Astrocyte (in vitro differentiated cells and primary cell): ENCODE measurements around the gene ACOT7. TPM values are rescaled to one million over a fixed set of nuclear protein-coding genes. Genes with fewer than 3 reads are reported as not detected.

ENCODE experiments used
- DNase-seq: peaks from one replicate; pipeline ENCODE4 v3.0.0-alpha.2; 2010; ENCODE audit warnings: low read depth
- FAIRE-seq: peaks from 2 replicates; lab custom pipeline; 2011; peaks lifted over from hg19 to GRCh38; lab: Jason Lieb, UNC
- H2AFZ ChIP-seq: 2 replicates; pipeline ENCODE4 v1.6.0; 2012; ENCODE audit warnings: low read depth, low read length, inconsistent platforms
- H3K27ac ChIP-seq: 2 replicates; pipeline ENCODE4 v1.5.1; 2011; ENCODE audit warnings: low read depth, low read length, inconsistent platforms
- H3K27me3 ChIP-seq: 2 replicates; pipeline ENCODE4 v1.6.0; 2011; ENCODE audit warnings: low read length, inconsistent platforms; ENCODE audit not compliant: insufficient read depth
- H3K36me3 ChIP-seq: 2 replicates; pipeline ENCODE4 v1.5.1; 2011; ENCODE audit warnings: low read length, inconsistent platforms; ENCODE audit not compliant: insufficient read depth
- H3K4me1 ChIP-seq: 2 replicates; pipeline ENCODE4 v1.5.1; 2011; ENCODE audit warnings: low read length, inconsistent platforms; ENCODE audit not compliant: insufficient read depth
- H3K4me2 ChIP-seq: 2 replicates; pipeline ENCODE4 v1.6.0; 2012; ENCODE audit warnings: low read length, inconsistent platforms
- H3K4me3 ChIP-seq: 2 replicates; pipeline ENCODE4 v1.5.1; 2011; ENCODE audit warnings: low read depth, mild to moderate bottlenecking, low read length, inconsistent platforms; ENCODE audit not compliant: insufficient read depth
- H3K79me2 ChIP-seq: 2 replicates; pipeline ENCODE4 v1.6.0; 2012; ENCODE audit warnings: mild to moderate bottlenecking, low read length, inconsistent platforms; ENCODE audit not compliant: insufficient read depth
- H3K9ac ChIP-seq: 2 replicates; pipeline ENCODE4 v1.6.0; 2012; ENCODE audit warnings: mild to moderate bottlenecking, low read length, inconsistent platforms
- H3K9me3 ChIP-seq: 2 replicates; pipeline ENCODE4 v1.5.1; 2012; ENCODE audit warnings: low read depth, mild to moderate bottlenecking, low read length, inconsistent platforms; ENCODE audit not compliant: insufficient read depth
- H4K20me1 ChIP-seq: 2 replicates; pipeline ENCODE4 v1.6.0; 2012; ENCODE audit warnings: low read length, inconsistent platforms; ENCODE audit not compliant: insufficient read depth
- H3K27ac Mint-ChIP-seq: one replicate; pipeline ENCODE4 v1.8.0; 2021; ENCODE audit warnings: mild to moderate bottlenecking, mixed read lengths; ENCODE audit not compliant: unreplicated experiment
- H3K27me3 Mint-ChIP-seq: one replicate; pipeline ENCODE4 v1.8.0; 2021; ENCODE audit warnings: low read depth, mixed read lengths; ENCODE audit not compliant: unreplicated experiment
- H3K36me3 Mint-ChIP-seq: one replicate; pipeline ENCODE4 v1.8.0; 2021; ENCODE audit warnings: low read depth, mixed read lengths; ENCODE audit not compliant: unreplicated experiment
- H3K4me1 Mint-ChIP-seq: one replicate; pipeline ENCODE4 v1.8.0; 2021; ENCODE audit warnings: low read depth, mixed read lengths; ENCODE audit not compliant: unreplicated experiment
- H3K4me3 Mint-ChIP-seq: one replicate; pipeline ENCODE4 v1.8.0; 2021; ENCODE audit warnings: mild to moderate bottlenecking, moderate library complexity, mixed read lengths; ENCODE audit not compliant: unreplicated experiment
- H3K9me3 Mint-ChIP-seq: one replicate; pipeline ENCODE4 v1.8.0; 2021; ENCODE audit warnings: mild to moderate bottlenecking, mixed read lengths; ENCODE audit not compliant: unreplicated experiment
- CTCF ChIP-seq: IDR thresholded peaks from 2 replicates; pipeline ENCODE4 v1.5.1; 2011; ENCODE audit warnings: low read depth, mild to moderate bottlenecking, inconsistent platforms, low read length, moderate library complexity; ENCODE audit not compliant: insufficient read depth
- EZH2 ChIP-seq: IDR thresholded peaks from 2 replicates; pipeline ENCODE4 v1.6.1; 2012; ENCODE audit warnings: mild to moderate bottlenecking, low read length, inconsistent platforms; ENCODE audit not compliant: insufficient read depth
- total RNA-seq: library from RNA; stranded (reverse); gene quantifications from 2 replicates; pipeline ENCODE4 v1.2.1, GENCODE V29; 2021

ACOT7 gene
- total RNA-seq, 1 donor from 2014 or later: 91.1 TPM

- Histone ChIP-seq H3K36me3 (no peaks in the 10 kb centered on the region), H4K20me1 (peaks cover 10% of the 10 kb centered on the region), H3K9ac (no peak overlapping the region), H3K4me3 (no peak overlapping the region), H3K79me2 (no peaks in the 10 kb centered on the region), H3K27me3 (no peaks in the 10 kb centered on the region), H3K4me2 (no peak overlapping the region), H2AFZ (no peak overlapping the region), H3K27ac (no peak overlapping the region), H3K4me1 (peaks cover 24% of the 10 kb centered on the region), H3K9me3 (no peaks in the 10 kb centered on the region)
- FAIRE-seq (no peak), DNase-seq (no peak)
- H3K9me3 Mint-ChIP-seq: no peaks in the 10 kb centered on the region
- H3K4me1 Mint-ChIP-seq: peaks cover 3% of the 10 kb centered on the region
- peak overlapping the region; percentile 37 for H3K4me3 Mint-ChIP-seq
- no peak for TF ChIP-seq CTCF
- TF ChIP-seq EZH2: no peak
- no peak overlapping the region for H3K27ac Mint-ChIP-seq
- no peaks in the 10 kb centered on the region for H3K27me3 Mint-ChIP-seq
- peaks cover 26% of the 10 kb centered on the region for H3K36me3 Mint-ChIP-seq
These were observed 94.6 kb downstream of the ACOT7 start for GRCh38 chr1:6298940-6299465.

- Histone ChIP-seq H3K27me3 (no peaks in the 10 kb centered on the region), H3K36me3 (peaks cover under 1% of the 10 kb centered on the region), H3K9me3 (no peaks in the 10 kb centered on the region), H3K9ac (no peak overlapping the region), H3K4me1 (peaks cover 24% of the 10 kb centered on the region), H4K20me1 (peaks cover 10% of the 10 kb centered on the region), H3K27ac (no peak overlapping the region), H3K79me2 (no peaks in the 10 kb centered on the region), H3K4me3 (no peak overlapping the region), H3K4me2 (no peak overlapping the region), H2AFZ (no peak overlapping the region)
- H3K9me3 Mint-ChIP-seq: no peaks in the 10 kb centered on the region
- no peak overlapping the region for H3K27ac Mint-ChIP-seq
- H3K4me1 Mint-ChIP-seq: peaks cover 3% of the 10 kb centered on the region
- no peak for FAIRE-seq
- TF ChIP-seq EZH2 (no peak), CTCF (no peak)
- peaks cover 27% of the 10 kb centered on the region for H3K36me3 Mint-ChIP-seq
- DNase-seq: no peak
- H3K27me3 Mint-ChIP-seq: no peaks in the 10 kb centered on the region
- H3K4me3 Mint-ChIP-seq: no peak overlapping the region
These were observed 95.0 kb downstream of the ACOT7 start for GRCh38 chr1:6298530-6298929.

GRCh38 chr1:6295910-6296309 lies 97.7 kb downstream of the ACOT7 start:
- no peak overlapping the region for H3K4me3 ChIP-seq
- H3K4me1 ChIP-seq: peaks cover 10% of the 10 kb centered on the region
- no peak overlapping the region for H2AFZ ChIP-seq
- no peak overlapping the region for H3K27ac ChIP-seq
- Mint-ChIP-seq H3K27ac (no peak overlapping the region), H3K27me3 (no peaks in the 10 kb centered on the region), H3K4me1 (peaks cover 3% of the 10 kb centered on the region), H3K4me3 (no peak overlapping the region), H3K36me3 (peaks cover 20% of the 10 kb centered on the region), H3K9me3 (no peaks in the 10 kb centered on the region)
- H3K4me2 ChIP-seq: no peak overlapping the region
- peaks cover 10% of the 10 kb centered on the region for H4K20me1 ChIP-seq
- no peak for FAIRE-seq
- H3K27me3 ChIP-seq: no peaks in the 10 kb centered on the region
- no peak for DNase-seq
- no peaks in the 10 kb centered on the region for H3K9me3 ChIP-seq
- H3K36me3 ChIP-seq: peaks cover 2% of the 10 kb centered on the region
- H3K9ac ChIP-seq: no peak overlapping the region
- no peaks in the 10 kb centered on the region for H3K79me2 ChIP-seq
- TF ChIP-seq EZH2 (no peak), CTCF (no peak)
